ENCODE data around the gene CNTNAP5. TPM values are rescaled to one million over a fixed set of nuclear protein-coding genes. Genes with fewer than 3 reads are reported as not detected.

Gene CNTNAP5
- total RNA-seq, 1 experiment from 2014 or later: 0.48 TPM

GRCh38 chr2:124178719-124179118 is 153.6 kb downstream of the CNTNAP5 start:
- H3K4me2 ChIP-seq (ENCODE audit: insufficient read depth, insufficient read length, low read length): no peak overlapping the region
- H2AFZ ChIP-seq (ENCODE audit: low read length): no peak overlapping the region
- no peak overlapping the region for H3K4ac ChIP-seq (ENCODE audit: low read depth, low read length)
- H3K4me3 Mint-ChIP-seq: no peak overlapping the region
- DNase-seq: no peak
- H3K79me1 ChIP-seq (ENCODE audit: insufficient read depth, low read depth, low read length, poor library complexity, severe bottlenecking): no peaks in the 10 kb centered on the region
- H4K20me1 ChIP-seq (ENCODE audit: control insufficient read depth, insufficient read depth, insufficient read length): no peaks in the 10 kb centered on the region
- no peak overlapping the region for H3K18ac ChIP-seq (ENCODE audit: insufficient read length, low read depth, low read length)
- no peaks in the 10 kb centered on the region for H3K9me3 ChIP-seq (ENCODE audit: control insufficient read depth, low read depth, low read length)
- no peaks in the 10 kb centered on the region; the same call in 1 of the 2 replicates for H3K27me3 Mint-ChIP-seq (ENCODE audit: low read depth)
- H4K5ac ChIP-seq (ENCODE audit: insufficient read length, low read depth, low read length): no peak overlapping the region
- H3K56ac ChIP-seq (ENCODE audit: insufficient read length, low read depth, low read length): no peak overlapping the region
- no peak overlapping the region for H2BK12ac ChIP-seq (ENCODE audit: insufficient read length, low read depth, low read length)
- H3K23me2 ChIP-seq (ENCODE audit: insufficient read length, low read depth, low read length, poor library complexity, severe bottlenecking): no peaks in the 10 kb centered on the region
- H4K8ac ChIP-seq (replicated peaks; ENCODE audit: insufficient read length, low read depth, low read length): no peak overlapping the region
- H2BK15ac ChIP-seq (ENCODE audit: low read depth, low read length): no peak overlapping the region
- no peaks in the 10 kb centered on the region for H3K27me3 ChIP-seq (ENCODE audit: insufficient read depth, low read length)
- H3K27ac ChIP-seq (ENCODE audit: insufficient read length, low read depth, low read length): no peak overlapping the region
- no peak overlapping the region for H2AK5ac ChIP-seq (ENCODE audit: insufficient read length, low read length)
- peaks cover 3% of the 10 kb centered on the region in 2 experiments; a peak in 3 of 4 replicates for H3K4me1 Mint-ChIP-seq
- no peak overlapping the region for H3K27ac Mint-ChIP-seq
- H4K91ac ChIP-seq (ENCODE audit: insufficient read length, low read depth, low read length): no peak overlapping the region
- H3K79me2 ChIP-seq (ENCODE audit: insufficient read depth, low read length): no peaks in the 10 kb centered on the region
- H3K23ac ChIP-seq (ENCODE audit: insufficient read length, low read depth, low read length): no peak overlapping the region
- WGBS (ENCODE audit: extremely low coverage, insufficient read length, low lambda C conversion rate): no CpG with 5 or more reads among the region's 1 CpG
- H3K4me1 ChIP-seq (ENCODE audit: insufficient read depth, low read length): no peaks in the 10 kb centered on the region
- no peak for TF ChIP-seq CTCF (conservative IDR thresholded peaks at IDR 0.05)
- H3K36me3 Mint-ChIP-seq (ENCODE audit: insufficient read depth in 1 of 3, low read depth in 3 of 3): peaks cover 0 to 7% (median 2%) of the 10 kb centered on the region in 3 experiments; a peak in 3 of 7 replicates
- no peak overlapping the region for H3K14ac ChIP-seq (ENCODE audit: insufficient read depth, low read length)
- H3T11ph ChIP-seq (ENCODE audit: low read length): no peak overlapping the region
- H3K9ac ChIP-seq (ENCODE audit: extremely low read depth, insufficient read length, low read length): no peak overlapping the region
- H2BK5ac ChIP-seq (ENCODE audit: insufficient read length, low read length): no peak overlapping the region
- no peak overlapping the region for H2BK120ac ChIP-seq (ENCODE audit: low read depth, low read length, poor library complexity, severe bottlenecking)
- no peaks in the 10 kb centered on the region for H3K9me3 Mint-ChIP-seq
- H2BK20ac ChIP-seq (ENCODE audit: low read depth, low read length, poor library complexity, severe bottlenecking): no peak overlapping the region
